Adrenal gland (tissue), 5 donors: ENCODE measurements around the gene TMA7.

ENCODE experiments used
- POLR2A ChIP-seq, 2 donors: fragments of 450-650 bp; IDR thresholded peaks; one replicate each; pipeline ENCODE4 v1.6.1; 2017; ENCODE audit warnings: antibody characterized with exemption in 2 of 2, mild to moderate bottlenecking in 2 of 2, moderate library complexity in 1 of 2
- TF ChIP-seq, protein P1 (sequence below), 6 experiments: fragments of 450-650 bp in 4 of 6; fragments of 200-600 bp in 2 of 6; sonication (generic) in 1 of 6; IDR thresholded peaks; 1 replicate in 5 of 6; 2 replicates in 1 of 6; pipeline versions ENCODE4 v1.5.1 to v1.8.0; 2016 to 2021; ENCODE audit warnings: antibody characterized with exemption in 6 of 6, mild to moderate bottlenecking in 2 of 6, moderate library complexity in 1 of 6
- donor health status: DM: no; HTN: no; CAD: no.

DNA sequence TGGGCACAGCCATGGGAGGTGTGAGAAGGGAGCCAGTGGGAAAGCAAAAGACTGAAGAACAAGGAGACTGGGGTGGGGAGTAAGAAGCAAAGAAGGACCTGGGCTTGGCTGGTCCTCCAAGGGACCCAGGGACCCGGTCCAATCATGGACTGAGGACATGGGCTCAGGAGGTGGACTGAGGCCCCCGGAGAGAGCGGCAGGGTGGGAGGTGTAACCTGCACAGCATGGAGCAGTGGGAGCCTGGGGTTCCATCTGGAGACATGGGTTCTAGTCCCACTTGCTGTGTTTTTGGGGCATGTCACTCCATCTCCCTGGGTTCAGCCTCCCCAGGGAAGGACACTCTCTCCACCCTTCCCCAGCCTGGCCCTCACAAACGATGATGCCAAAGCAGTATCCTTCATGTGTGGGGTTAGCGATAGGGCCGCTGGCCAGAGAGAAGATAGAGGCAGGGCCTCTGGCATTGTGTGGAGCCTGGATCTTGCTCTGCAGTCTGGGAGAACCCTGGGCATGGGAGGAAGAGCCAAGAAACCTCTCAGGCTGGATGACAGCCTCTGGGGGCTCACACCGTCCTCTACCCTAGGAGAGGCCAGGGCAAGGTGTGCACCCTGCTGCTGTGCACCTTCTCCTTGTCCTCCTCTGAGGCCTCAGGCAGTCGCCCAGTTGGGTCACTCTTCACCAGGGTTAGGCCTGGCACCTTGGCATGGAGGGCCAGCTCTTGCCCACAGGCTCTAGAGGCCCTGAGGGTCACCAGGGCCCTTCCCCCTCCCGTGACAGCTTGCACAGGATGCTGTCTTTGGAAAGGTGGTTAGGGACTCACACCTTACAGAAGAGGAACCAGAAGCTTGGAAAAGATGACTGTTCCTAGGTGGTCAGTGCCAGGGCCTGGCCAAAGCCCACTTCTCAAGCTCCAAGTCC is 42.0 kb upstream of the TMA7 start:
- TF ChIP-seq, protein P1, sequence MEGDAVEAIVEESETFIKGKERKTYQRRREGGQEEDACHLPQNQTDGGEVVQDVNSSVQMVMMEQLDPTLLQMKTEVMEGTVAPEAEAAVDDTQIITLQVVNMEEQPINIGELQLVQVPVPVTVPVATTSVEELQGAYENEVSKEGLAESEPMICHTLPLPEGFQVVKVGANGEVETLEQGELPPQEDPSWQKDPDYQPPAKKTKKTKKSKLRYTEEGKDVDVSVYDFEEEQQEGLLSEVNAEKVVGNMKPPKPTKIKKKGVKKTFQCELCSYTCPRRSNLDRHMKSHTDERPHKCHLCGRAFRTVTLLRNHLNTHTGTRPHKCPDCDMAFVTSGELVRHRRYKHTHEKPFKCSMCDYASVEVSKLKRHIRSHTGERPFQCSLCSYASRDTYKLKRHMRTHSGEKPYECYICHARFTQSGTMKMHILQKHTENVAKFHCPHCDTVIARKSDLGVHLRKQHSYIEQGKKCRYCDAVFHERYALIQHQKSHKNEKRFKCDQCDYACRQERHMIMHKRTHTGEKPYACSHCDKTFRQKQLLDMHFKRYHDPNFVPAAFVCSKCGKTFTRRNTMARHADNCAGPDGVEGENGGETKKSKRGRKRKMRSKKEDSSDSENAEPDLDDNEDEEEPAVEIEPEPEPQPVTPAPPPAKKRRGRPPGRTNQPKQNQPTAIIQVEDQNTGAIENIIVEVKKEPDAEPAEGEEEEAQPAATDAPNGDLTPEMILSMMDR (IDR thresholded peaks at IDR 0.05) = no peak
- no peak for TF ChIP-seq POLR2A (IDR thresholded peaks at IDR 0.05)
